ENCODE data around the gene ANKRD42.
"Not testable (repeated sequence)": the region's sequence is repeated elsewhere in the genome, so short reads cannot be mapped to it uniquely, and the experiment has no call there.

The ANKRD42 gene

DNA sequence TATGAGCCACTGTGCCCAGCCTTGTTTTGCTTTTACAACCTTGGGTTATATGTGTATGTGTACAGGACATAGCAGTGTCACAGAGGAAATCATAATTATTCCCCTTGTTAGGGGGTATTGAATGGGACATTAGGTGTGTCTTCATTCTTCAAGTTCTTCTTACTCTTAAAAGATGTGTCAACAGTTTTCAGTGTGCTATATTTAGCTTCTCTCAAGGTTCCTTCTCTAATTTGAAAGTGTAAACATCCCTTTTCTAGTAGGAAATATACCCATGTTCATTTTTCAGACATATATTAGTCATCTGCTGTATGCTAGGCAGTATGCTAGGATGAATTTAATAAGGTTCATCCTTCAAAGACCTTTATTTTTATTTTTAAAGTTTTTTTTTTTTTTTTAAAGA is 19.5 kb upstream of the ANKRD42 start:
- DNase-seq (ENCODE audit: low spot score), result no peak

DNA sequence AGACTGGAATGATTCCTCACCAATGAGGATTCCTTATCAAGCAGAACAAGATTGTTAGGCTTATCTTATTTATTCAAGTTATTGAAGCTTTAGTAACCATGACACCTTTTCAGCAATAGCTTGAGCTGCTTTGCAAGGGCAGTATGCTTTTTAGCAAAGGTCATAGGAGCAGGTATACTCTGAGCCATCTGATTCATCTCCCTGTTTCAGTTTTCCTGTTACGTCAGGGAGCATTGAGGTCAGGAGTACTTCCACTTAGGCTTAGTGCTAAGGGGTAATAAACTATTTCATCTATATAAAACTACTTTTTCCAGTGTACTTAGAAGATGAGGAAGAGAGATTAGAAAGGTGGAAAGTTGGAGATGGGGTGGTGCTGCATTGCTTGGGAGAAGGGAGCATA is 17.7 kb upstream of the ANKRD42 start:
- DNase-seq (ENCODE audit: low spot score), result no peak

DNA sequence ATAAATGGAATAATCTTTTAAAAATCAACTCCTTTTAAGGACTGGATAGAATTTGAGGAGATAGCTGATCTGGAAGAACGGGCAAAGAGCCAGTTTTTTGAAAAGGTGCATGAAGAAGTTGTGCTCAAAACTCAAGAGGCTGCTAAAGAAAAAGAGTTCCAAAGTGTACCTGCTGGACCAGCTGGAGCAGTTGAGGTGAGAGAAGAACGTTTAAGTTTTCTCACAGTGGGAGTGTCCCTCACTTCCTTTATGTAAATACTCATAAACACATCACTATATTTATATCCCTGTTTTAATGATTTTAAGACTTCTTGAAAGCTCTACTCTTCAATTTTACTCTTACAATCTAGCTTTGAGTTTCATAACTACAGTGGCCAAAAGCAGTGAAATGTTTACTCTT is 11.7 kb upstream of the ANKRD42 start:
- no peak for DNase-seq (ENCODE audit: low spot score)

DNA sequence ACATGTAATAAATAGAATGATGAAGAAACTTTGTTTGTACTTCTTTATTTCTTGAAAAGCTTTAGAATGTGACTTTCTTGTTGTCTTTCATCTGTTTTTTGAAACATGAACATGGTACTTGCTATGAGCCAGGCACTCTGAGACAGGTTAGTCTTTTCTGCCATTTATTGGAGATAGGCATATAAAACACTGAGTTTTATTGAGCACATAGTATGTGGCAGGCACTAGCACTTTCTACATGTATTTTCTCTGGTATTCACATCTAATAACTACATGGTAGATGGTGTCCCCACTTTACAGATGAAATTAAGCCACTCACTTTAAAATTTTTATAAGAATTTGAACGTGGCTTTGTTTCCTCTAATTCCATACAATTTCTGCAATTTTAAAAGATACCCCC is 7.7 kb upstream of the ANKRD42 start:
- no peak for DNase-seq (ENCODE audit: low spot score)

DNA sequence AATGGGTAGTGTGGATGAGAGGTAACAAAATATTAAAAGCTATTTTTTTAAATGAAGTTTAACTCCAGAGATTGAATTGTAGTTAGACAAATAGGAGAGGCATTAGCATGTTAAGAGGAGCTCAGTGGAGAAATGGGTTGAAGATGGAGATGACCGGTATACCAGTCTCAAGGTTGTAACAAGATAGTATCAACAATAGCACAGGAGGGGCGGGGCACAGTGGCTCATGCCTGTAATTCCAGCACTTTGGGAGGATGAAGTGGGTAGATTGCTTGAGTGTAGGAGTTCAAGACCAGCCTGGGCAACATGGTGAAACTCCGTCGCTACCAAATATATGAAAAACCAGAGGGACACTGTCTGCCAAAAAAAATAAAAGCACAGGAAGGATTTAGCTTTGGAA is 6.0 kb upstream of the ANKRD42 start:
- no peak for DNase-seq (ENCODE audit: low spot score)

DNA sequence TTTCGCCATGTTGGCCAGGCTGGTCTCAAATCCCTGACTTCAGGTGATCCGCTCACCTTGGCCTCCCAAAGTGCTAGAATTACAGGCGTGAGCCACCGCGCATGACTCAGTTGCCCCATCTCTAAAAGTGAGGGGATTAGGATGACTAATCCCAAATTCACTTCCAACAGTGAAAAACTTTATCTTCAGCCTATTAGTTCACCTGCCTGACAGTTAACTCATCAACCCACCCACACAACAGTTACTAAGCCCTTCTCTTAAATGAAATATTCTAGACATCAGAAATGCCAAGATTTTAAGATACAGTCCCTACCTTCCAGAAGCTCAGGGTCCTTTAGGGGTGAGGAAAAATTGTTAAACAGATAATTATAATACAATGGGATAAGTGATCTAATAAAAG is 2.0 kb upstream of the ANKRD42 start:
- DNase-seq (ENCODE audit: low spot score), result peak; percentile 5

DNA sequence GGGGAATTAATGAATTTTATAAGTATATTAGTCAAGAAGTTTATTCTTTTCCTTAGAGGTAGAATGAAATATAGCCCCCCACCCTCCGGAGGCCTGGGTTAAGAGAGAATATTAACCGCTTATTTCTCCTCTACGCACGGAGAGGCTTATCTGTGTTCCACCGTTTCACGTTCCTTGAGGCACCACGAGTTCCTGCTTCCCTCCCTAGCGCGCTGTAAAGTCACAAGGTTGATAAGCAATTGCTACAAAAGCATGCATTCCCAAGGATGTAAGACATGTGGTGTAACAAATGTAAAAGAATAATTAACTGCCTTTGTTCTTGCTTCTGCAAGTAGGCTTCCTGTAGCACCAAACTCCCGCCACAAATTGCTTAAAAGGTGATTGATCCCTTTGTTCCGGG is 1.5 kb upstream of the ANKRD42 start:
- DNase-seq (ENCODE audit: low spot score), result no peak

DNA sequence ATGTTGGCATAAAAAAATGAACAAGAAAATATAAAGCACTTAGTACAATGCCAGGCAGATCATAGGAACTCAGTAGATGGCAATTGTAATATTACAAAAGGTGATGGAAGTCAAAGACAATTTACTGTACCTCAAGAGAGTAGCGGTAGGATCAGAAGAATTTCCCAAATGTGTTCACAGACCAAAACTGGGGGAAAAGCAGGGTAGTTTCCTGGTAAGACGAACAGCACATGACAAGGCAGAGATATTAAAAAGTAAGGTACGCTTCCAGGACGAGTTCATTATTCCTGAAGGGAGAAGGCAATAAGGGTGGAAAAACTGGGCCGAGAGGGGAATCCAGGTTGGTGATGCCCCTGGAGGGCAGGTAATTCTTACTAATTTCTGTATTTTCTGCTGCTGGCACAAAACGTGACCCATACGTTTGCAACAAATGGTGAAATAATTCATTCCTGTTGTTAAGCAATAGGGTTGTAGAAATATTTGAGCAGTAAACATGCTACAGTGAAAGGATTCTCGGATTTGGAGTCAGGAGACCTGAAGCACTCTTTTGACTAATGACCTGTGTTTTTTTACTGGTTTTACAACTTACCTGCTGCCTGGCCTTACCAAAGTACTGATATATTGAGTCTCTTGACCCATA is 786 bp upstream of the ANKRD42 start:
- peak; percentile 7 for DNase-seq (ENCODE audit: low spot score)

DNA sequence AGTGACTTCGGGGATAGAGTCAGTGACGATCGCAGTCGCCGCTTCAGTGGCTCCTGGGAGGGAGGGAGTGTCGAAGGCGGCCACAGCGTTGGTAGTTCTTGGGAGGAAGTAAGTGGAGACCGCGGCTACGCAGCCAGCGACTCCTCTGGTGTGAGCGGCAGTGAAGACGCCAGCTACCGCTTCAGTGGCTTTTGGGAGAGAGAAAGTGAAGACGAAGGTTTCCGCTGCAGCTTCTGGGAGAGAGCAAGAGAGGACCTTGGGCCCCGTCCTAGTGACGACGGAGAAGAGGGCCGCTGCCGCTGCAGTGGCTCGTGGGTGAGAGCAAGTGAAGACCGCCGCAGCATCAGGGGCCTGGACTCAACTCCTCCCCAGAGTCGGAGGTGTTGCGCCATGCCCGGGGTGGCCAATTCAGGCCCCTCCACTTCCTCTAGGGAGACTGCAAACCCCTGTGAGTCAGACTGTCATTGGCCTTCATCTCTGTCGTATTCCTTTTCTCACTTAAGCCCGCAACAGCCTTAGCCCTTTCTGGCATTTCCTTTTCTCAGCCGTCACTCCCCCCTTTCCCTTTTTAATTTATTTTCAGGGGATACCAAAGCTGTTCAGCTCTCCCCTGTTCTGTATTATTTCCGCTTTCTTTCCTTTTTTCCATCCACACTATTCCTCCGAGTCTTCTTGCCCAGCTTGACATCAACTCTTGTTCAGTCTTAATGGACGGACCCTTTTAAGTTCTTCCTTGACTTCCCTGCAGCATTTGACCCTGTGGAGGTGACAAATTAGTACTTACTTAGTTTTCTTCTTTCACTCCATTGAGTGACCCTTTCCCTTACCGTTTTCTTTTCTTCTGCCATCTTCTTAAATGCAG is 1.0 kb downstream of the ANKRD42 start:
- DNase-seq (ENCODE audit: low spot score), result peak; percentile 16

DNA sequence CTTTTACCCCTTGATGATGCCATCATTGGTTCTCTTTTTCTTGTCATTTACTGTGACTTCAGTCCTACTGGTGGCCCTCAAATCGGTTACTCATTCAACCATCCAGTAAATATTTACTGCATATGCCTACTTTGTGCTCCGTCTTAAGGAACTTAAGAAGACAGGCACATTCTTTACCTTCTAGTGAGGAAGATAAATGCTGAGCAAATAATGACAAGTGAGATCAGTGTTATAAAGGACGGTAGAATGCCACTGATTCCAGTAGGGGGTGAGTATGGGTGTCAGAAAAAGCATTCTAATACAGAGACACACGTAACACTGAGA is 1.6 kb downstream of the ANKRD42 start:
- no peak for DNase-seq (ENCODE audit: low spot score)

DNA sequence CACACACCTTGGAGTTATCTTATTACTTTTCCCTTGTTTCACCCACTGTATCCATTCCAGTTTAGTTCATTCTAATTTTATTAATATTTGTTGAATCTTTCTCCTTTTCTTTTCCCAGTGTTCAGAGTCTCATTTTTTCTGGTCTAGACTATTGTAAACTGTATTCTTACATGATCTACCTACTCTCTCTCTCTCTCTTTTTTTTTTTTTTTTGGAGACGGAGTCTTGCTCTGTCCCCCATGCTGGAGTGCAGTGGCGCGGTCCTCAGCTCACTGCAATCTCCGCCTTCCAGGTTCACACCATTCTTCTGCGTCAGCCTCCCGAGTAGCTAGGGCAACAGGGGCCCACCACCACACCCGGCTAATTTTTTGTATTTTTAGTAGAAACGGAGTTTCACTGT is 2.1 kb downstream of the ANKRD42 start:
- DNase-seq (ENCODE audit: low spot score), result no peak

DNA sequence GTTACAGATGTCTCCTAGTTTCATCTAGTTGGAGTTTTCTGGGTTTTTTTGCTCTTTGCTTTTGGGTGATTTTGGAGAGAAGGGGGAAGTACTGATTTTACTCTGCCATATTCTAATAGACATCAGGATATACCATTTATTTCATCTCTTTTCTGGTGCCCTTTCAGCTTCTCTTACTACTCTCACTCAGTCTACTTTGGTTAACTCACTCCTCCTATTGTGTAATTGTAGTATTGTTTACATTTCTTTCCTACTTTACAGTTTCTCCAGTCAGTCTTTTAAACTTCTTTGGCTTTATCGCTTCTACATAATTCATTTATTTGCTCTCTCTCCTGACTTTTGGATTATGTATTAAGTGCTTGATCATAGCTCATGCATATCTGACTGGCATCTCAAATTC is 6.5 kb downstream of the ANKRD42 start:
- DNase-seq (ENCODE audit: low spot score), result no peak

DNA sequence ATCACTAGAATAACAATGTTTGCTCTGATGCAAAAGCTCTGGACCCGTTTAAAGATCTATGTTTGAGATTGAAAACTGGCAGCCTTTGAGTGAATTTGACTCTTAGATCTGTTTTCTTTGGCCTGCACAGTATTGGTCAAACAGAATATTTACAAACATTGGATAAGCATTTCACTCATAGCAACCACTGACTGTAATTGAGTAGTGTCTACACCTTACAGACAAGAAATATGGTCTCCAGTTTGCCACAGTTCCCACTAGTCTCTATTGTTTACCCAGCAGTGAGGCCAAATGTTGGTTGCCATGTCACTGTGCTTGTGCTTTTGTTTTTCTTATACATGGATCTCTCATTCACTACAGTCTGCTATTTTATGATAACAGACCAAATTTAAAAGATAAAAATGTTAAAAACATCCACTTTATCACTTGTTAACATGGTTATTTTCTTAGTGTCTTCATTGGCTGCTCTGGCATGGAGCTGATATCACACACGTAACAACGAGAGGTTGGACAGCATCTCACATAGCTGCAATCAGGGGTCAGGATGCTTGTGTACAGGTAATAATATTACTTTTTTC is 12.2 kb downstream of the ANKRD42 start:
- no peak for DNase-seq (ENCODE audit: low spot score)

DNA sequence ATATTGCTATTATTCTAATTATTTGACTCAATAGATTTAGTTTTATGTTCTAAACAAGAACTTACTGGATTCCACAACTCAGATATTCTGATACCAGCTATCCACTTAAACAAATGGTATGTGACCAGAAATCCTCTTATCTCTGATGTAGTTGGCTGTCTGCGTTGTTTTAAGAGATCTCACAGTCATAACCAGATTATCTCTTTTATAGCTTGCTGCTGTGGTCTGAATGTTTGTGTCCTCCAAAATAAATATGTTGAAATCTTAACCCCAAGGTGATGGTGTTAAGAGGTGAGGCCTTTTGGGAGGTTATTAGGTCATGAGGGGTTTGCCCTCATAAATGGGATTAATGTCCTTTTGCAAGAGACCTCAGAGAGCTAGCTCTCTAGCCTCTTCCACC is 12.7 kb downstream of the ANKRD42 start:
- DNase-seq (ENCODE audit: low spot score), result no peak

DNA sequence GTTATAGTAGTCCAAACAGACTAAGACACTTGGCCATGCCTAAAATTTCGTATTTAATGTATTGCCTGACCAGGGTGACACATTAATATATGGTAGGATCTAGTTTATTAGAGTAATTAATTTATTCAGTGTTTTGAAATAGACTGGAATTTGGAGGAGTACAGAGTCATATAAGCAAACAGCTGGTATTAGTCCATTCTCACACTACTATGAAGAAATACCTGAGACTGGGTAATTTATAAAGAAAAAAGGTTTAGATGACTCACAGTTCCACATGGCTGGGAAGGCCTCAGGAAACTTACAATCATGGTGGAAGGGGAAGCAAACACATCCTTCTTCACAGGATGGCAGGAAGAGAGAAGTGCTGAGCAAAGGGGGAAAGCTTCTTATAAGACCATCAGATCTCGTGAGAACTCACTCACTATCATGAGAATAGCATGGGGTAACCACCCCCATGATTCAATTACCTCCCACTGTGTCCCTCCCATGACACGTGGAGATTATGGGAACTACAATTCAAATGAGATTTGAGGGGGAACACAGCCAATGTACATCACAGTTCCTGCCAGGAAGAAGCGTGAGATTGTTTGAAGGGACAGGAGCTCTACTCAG is 13.4 kb downstream of the ANKRD42 start:
- DNase-seq (ENCODE audit: low spot score), result not testable (repeated sequence)

DNA sequence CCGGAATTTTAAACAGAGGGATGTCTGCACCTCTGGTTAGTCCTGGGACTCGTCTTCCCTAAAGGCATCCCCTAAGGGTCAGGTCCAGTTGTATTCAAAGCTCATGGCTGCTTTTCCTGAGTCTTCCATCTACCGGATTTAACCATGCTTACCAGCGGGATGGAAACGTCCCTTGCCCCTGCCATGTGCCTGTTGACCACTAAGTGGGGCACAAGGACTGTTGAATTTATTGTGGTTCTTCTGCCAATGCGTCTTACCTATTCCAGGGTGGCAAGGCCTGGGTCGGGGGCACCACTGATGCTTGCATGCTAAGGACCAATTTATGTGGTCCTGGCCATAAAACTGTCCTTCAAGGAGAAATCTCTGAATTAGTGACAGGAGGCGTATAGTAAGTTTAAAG is 25.6 kb downstream of the ANKRD42 start:
- no peak for DNase-seq (ENCODE audit: low spot score)

DNA sequence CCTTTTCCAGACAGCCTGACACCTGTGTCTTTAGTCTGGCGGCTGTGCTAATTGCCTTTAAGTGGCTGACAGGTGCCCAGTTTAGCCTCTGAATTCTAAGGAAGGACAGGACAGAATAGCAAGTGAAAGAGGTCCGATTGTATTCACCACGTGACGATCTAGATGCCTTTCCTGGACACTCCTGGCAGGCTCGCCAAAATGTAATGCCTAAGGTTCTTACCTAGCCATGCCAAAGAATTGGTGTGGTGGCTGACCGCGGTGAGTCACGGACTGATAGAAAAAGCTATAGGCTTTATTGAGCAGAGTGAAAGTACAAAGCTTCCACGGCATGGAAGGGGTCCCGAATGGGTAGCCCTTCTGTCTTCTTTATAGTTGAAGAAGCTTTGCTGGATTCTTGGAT is 26.7 kb downstream of the ANKRD42 start:
- no peak for DNase-seq (ENCODE audit: low spot score)

DNA sequence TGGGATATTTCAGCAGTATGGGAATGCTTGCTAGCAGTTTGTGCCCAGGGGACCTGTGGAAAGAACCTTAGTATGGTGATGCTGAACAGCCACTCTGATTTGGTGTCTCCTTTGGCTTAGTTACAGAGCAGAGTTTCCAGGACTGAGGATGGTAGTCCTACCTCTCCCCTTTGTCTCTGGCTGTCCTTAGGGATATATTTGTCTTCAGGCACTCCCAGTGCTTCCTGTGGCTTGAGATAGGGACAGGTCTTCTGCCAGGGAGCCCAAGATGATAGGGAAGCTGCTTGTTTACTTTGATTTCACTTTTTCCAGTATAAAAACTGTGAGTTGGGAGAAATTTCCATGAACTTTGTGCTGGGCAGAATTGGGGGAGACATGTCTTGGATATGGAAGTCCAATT is 28.2 kb downstream of the ANKRD42 start:
- no peak for DNase-seq (ENCODE audit: low spot score)

DNA sequence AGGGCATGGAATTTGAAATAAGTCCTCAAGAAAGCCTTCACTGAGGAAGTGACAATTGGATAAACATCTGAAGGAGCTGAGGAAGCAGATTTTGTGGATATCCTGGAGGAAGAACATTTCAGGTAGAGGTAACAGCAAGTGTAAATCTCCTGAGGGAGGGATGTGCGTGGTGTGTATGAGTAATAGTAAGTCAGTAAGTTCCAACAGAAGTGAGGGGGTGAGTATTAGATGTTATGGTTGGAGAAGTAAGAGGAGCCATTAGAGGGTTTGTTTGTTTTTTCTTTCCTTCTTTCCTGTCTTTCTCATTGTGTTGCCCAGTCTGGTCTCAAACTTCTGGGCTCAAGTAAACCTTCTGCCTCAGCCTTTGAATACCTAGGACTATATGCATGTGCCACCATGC is 29.0 kb downstream of the ANKRD42 start:
- DNase-seq (ENCODE audit: low spot score), result no peak

DNA sequence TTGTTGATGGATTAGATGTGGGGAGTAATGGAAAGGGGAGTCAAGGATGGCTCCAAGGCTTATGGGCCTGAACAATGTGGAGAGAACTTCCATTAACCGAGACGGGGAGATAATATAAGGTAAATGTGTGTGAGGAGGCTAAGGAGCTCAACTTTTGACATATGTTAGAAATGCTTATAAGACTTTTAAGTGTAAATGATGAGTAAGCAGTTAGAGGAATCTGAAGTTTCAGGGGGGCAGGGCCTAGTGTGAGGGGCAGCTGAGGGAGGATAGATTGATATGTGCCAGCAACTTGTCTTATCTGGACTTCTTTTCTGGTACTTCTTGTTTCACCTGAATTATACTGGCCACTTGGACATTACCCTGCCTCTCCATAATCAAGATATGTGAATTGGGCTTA is 29.9 kb downstream of the ANKRD42 start:
- no peak for DNase-seq (ENCODE audit: low spot score)

DNA sequence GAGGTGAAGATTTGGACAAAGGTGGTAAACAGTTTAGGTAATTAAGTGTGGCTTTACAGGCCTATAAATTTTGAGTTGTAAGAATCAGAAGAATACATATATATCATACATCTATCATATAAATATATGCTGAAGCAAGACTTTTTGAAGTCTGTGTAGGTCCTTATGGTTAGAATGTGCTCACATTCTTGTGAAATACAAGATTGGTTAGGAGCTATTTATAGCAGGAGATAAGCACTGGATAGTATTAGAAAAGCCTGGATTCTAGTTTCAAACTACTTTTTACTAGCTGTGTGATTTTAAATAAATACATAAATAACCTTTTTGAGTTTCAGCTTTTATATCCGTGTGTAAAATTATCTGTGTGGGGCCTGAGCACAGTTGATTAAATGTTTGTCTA is 42.3 kb downstream of the ANKRD42 start:
- DNase-seq (ENCODE audit: low spot score), result no peak

DNA sequence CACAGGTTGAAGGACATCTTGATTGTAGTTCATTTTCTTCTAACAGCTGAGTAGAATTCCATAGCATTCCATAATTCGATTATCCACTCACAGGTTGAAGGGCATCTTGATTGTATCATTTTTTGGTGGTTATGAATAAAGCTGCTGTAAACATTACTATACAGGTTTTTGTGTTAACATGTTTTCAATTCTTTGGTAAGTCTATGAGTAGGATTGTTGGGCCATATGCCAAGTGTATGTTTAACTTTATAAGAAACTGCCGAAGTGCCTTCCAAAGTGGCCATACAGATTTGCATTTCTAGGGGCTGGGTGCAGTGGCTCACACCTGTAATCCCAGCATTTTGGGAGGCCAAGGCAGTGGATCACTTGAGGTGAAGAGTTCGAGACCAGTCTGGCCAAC is 44.6 kb downstream of the ANKRD42 start:
- no peak for DNase-seq (ENCODE audit: low spot score)

DNA sequence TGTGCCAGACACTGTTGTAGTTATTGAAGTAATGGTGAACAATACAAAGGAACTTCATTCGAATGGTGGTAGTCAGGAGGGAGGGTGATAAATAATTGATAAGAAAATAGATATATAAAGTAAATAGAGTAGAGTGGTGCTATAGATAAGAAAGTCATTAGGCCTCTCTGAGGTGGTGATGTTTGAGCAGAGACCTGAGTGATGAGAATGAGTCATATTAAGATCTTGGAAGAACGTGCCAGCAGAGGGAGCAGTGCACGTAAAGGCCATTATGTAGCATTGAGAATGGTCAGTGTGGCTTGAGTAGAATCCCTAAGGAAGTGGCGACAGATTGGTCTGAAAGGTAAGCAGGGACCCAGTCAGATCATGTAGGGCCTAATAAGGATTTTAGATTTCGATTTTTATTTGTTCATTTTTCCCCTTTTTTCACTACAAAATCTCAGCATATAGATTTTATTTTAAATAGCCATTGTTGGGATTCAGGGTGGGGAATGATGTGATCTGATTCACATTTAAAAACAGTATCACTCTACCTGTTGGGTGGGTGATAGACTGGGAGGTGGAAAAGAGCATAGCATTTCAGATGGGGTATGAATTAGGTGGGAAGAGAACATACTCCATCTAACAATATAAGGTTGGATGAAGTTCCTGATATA is 47.9 kb downstream of the ANKRD42 start:
- peak; percentile 3 for DNase-seq (ENCODE audit: low spot score)
